Activated T-cell treated with anti-CD3 and anti-CD28 coated beads, Interleukin-2, amount 50 U/mL, for 1 hour (primary cell): ENCODE results near the gene ILF3.

ENCODE experiments used
- DNase-seq: peaks from one replicate; pipeline ENCODE4 v3.0.0-alpha.2; 2020

The ILF3 gene

GRCh38 chr19:10678813-10679212, 24.7 kb downstream of the ILF3 start:
- DNase-seq: no peak

GRCh38 chr19:10679743-10680142, 25.6 kb downstream of the ILF3 start:
- no peak for DNase-seq

GRCh38 chr19:10680545-10681135, 26.5 kb downstream of the ILF3 start:
- DNase-seq: no peak

GRCh38 chr19:10681658-10682057, 27.5 kb downstream of the ILF3 start:
- no peak for DNase-seq

GRCh38 chr19:10682397-10683063, 28.4 kb downstream of the ILF3 start:
- no peak for DNase-seq

- no peak for DNase-seq
Observed at GRCh38 chr19:10683064-10683426, 28.9 kb downstream of the ILF3 start.

GRCh38 chr19:10683582-10683981, 29.4 kb downstream of the ILF3 start:
- no peak for DNase-seq

- no peak for DNase-seq
Observed at GRCh38 chr19:10685210-10685609, 31.1 kb downstream of the ILF3 start.

GRCh38 chr19:10686193-10686592, 32.0 kb downstream of the ILF3 start:
- DNase-seq: no peak

- no peak for DNase-seq
Observed at GRCh38 chr19:10686661-10687517, 32.7 kb downstream of the ILF3 start.

GRCh38 chr19:10687518-10688288, 33.6 kb downstream of the ILF3 start:
- DNase-seq: no peak

- no peak for DNase-seq
Observed at GRCh38 chr19:10688545-10689280, 34.6 kb downstream of the ILF3 start.

- no peak for DNase-seq
Observed at GRCh38 chr19:10690341-10690781, 36.2 kb downstream of the ILF3 start.

GRCh38 chr19:10691178-10691881, 37.2 kb downstream of the ILF3 start:
- DNase-seq: no peak

- no peak for DNase-seq
Observed at GRCh38 chr19:10691883-10692282, 37.7 kb downstream of the ILF3 start.

- DNase-seq: no peak
Observed at GRCh38 chr19:10692673-10693264, 38.6 kb downstream of the ILF3 start.

- DNase-seq: no peak
Observed at GRCh38 chr19:10694706-10695307, 40.7 kb downstream of the ILF3 start.

- DNase-seq: peak; percentile 87
Observed at GRCh38 chr19:10695401-10696398, 41.6 kb downstream of the ILF3 start.

GRCh38 chr19:10699650-10700335, 45.6 kb downstream of the ILF3 start:
- DNase-seq: peak; percentile 59
